A172 (cell line): ENCODE measurements around the gene CASTOR1. TPM values are rescaled to one million over a fixed set of nuclear protein-coding genes. Genes with fewer than 3 reads are reported as not detected.

Source experiments
- DNase-seq: peaks from one replicate; pipeline ENCODE4 v3.0.0-alpha.2; 2015; ENCODE audit warnings: low spot score
- total RNA-seq: library from RNA; depleted of rRNA; stranded (reverse); fragments of >200 nt; shearing (Covaris generic); gene quantifications from 2 replicates; pipeline ENCODE4 v1.2.3, GENCODE V29; 2014

Gene CASTOR1
- total RNA-seq, 1 experiment from 2014 or later, result 12.8 TPM

GRCh38 chr22:30299322-30299721 is 10.0 kb upstream of the CASTOR1 start:
- DNase-seq, result no peak

GRCh38 chr22:30297991-30298701 is 8.8 kb upstream of the CASTOR1 start:
- DNase-seq, result no peak

GRCh38 chr22:30297276-30297990 is 8.1 kb upstream of the CASTOR1 start:
- no peak for DNase-seq

- no peak for DNase-seq
Observed at GRCh38 chr22:30296833-30297232, 7.5 kb upstream of the CASTOR1 start.

- no peak for DNase-seq
Observed at GRCh38 chr22:30296324-30296723, 7.0 kb upstream of the CASTOR1 start.

GRCh38 chr22:30295576-30295975 is 6.3 kb upstream of the CASTOR1 start:
- no peak for DNase-seq

- DNase-seq, result no peak
Observed at GRCh38 chr22:30294830-30295229, 5.5 kb upstream of the CASTOR1 start.

GRCh38 chr22:30294066-30294465 is 4.8 kb upstream of the CASTOR1 start:
- no peak for DNase-seq

GRCh38 chr22:30293026-30293425 is 3.7 kb upstream of the CASTOR1 start:
- DNase-seq, result no peak

- no peak for DNase-seq
Observed at GRCh38 chr22:30292069-30292970, 3.0 kb upstream of the CASTOR1 start.

GRCh38 chr22:30291058-30291892 is 2.0 kb upstream of the CASTOR1 start:
- DNase-seq, result peak; percentile 67

GRCh38 chr22:30290342-30291057 is 1.2 kb upstream of the CASTOR1 start:
- DNase-seq, result peak; percentile 69

- DNase-seq, result no peak
Observed at GRCh38 chr22:30289980-30290313, 642 bp upstream of the CASTOR1 start.

- DNase-seq, result no peak
Observed at GRCh38 chr22:30288419-30289140, 725 bp downstream of the CASTOR1 start.

GRCh38 chr22:30287648-30288418 is 1.5 kb downstream of the CASTOR1 start:
- peak; percentile 72 for DNase-seq

GRCh38 chr22:30286813-30287647 is 2.3 kb downstream of the CASTOR1 start:
- no peak for DNase-seq

GRCh38 chr22:30286331-30286730 is 3.0 kb downstream of the CASTOR1 start:
- DNase-seq, result no peak

- no peak for DNase-seq
Observed at GRCh38 chr22:30285846-30286200, 3.5 kb downstream of the CASTOR1 start.
